ENCODE measurements around the gene VILL.
"Not testable (repeated sequence)": the region's sequence is repeated elsewhere in the genome, so short reads cannot be mapped to it uniquely, and the experiment has no call there.

Gene VILL

GRCh38 chr3:38017445-38018295 lies 27.1 kb downstream of the VILL start:
- no peak for DNase-seq (ENCODE audit: low read depth in 2 of 2)

GRCh38 chr3:38018296-38019266 lies 28.0 kb downstream of the VILL start:
- no peak for DNase-seq (ENCODE audit: low read depth in 2 of 2)

DNA sequence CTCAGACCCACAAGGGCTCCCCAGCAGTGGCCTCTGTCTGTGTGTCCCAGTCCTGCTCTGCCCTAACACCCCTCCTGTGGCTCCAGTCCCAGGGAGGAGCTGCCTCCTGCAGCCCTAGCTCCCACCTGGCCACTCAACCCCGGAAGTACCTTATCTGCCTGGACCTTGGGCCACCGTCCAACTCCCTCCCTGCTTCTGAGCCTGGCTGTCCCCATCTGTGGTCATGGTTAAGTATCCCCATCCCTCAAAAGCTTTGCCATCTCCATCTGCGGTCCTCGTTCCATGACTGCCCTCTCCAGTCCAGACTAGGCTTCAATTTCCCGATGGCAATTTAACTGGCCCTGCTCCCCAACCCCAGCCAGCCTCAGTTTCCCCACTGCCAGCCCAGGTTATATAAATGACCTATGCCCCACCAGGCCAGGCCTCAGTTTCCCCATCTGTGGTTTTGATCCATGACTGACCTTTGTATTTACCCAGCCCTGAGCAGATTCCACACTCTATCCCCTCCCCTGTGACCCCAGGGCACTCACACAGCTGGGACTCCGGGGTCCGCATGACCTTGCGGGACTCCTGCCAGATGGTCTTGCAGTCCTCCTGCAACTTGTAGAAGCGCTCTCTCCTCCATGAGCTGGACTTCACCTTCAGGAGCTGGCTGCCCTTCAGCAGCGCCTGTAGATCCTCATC lies 29.2 kb downstream of the VILL start:
- DNase-seq (ENCODE audit: low read depth in 2 of 2): no peak

DNA sequence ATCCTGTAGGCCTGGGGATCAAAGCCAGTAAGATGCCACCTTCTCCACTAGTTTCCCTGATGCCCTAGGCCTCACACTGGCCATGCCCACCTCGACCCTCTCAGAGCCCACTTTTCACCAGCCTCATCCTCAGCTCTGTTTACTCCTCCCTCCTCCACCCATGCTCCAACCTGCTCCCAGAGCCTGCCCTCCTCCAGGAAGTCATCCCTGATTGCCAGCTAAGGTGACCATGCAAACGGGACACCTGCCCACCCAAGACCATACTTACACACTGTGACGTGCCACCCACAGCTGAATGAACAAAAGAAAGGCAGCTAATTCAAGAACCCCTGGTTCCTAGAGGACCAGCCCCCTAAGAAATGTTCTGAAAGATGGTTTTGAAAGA lies 29.7 kb downstream of the VILL start:
- DNase-seq (ENCODE audit: low read depth in 2 of 2): no peak

DNA sequence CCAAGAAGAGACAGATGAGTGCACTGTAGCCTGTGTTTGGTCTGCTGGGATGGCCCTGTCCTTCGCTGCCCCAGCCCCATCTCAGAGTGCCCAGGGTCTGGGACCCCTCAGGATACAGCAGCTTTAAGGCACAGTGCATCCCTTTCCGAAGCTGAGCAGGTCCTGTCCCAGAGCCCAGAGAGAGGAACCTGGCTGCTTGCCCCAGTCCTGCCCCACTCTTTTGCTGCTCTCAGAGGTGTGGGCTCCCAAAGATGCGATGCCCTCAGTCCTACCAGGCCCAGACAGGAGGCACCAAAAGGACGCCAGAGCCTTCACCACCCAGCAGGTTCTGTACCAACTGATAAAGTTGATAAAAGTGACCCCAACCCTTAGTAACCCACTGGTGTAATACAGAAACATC lies 30.6 kb downstream of the VILL start:
- no peak for DNase-seq (ENCODE audit: low read depth in 2 of 2)

DNA sequence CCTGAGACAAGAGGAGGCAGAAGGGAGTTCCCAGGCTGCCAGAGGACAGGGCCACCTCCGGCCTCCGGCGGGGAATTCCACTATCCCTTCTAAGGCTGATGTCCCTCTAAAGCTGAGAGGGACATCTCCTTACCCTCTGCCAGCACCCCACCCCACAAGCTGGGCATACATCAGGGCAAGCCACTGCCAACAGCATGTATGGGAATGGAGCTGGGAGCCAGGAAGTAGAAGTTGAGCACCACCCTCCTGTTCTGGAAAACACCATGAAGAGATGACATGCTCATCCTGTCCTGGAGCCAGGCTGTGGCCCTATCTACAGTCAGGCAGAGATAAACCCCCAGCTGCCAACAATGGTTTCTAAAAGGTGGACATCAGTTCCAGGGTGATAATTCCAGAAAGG lies 31.7 kb downstream of the VILL start:
- no peak for DNase-seq (ENCODE audit: low read depth in 2 of 2)

DNA sequence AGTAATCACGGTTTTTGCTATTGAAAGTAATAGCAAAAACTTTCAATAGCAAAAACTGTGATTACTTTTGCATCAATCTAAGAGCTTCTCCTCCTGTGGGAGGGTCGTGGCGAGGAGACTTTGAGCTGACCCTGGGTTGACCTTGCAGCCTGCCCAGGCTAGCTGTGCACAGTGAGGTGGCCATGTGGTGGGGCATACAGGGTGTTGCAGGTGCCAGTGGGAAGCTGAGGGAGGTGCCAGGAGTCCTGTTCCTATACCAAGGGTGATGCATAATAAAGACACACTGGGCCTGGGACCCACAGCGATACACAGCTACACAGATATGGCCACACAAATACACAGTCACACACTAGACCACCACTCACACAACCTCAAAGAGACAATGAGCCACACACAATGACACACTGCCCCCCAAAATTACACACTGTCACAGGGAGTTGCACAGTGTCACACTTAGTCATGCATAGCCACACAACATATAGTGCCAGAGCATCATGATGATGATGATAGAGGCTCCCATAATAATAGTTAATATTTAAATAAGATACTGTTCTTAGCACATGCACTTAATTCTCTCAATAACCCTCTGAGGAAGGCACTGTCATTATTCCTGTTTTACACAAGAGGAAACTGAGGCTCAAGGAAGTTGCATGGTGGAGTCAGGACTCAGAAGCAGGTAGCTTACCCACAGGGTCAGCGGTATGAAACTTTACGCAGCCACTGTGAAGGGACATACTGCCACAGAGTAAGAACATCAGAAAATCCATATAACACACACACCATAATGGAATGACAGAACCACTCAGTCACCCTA lies 32.5 kb downstream of the VILL start:
- DNase-seq (ENCODE audit: low read depth in 2 of 2): no peak

DNA sequence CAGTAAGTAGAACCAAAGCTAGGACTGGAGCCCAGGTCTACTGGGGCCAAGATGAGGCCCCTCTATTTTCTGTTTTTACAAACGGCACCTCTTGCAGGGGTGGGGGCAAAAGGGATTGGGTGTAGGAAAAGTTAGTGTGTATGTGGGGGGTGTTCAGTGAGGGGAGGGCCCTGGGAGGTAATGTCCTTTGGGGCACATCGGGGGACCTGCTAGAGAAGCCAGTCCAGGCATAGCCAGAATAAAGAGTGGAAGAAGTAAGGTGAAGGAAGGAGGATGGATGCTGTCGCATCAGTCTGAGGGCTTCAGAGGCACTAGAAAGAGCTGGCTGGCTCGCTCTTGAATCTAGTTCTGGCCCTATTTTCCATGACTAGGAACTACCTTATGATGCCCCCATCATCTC lies 36.3 kb downstream of the VILL start:
- no peak for DNase-seq (ENCODE audit: low read depth in 2 of 2)

GRCh38 chr3:38027466-38028465 lies 37.2 kb downstream of the VILL start:
- DNase-seq (ENCODE audit: low read depth in 2 of 2): no peak

GRCh38 chr3:38028621-38029361 lies 38.2 kb downstream of the VILL start:
- DNase-seq (ENCODE audit: low read depth in 2 of 2): no peak

- peak in 1 of 2 donors; percentile 12 for DNase-seq (ENCODE audit: low read depth in 2 of 2)
Observed at GRCh38 chr3:38029400-38030125, 39.0 kb downstream of the VILL start, which contains the start of gene PLCD1. TSS of gene PLCD1 (minus strand) at chr3:38029642. CDS start at chr3:38029539, 103 bp downstream.

DNA sequence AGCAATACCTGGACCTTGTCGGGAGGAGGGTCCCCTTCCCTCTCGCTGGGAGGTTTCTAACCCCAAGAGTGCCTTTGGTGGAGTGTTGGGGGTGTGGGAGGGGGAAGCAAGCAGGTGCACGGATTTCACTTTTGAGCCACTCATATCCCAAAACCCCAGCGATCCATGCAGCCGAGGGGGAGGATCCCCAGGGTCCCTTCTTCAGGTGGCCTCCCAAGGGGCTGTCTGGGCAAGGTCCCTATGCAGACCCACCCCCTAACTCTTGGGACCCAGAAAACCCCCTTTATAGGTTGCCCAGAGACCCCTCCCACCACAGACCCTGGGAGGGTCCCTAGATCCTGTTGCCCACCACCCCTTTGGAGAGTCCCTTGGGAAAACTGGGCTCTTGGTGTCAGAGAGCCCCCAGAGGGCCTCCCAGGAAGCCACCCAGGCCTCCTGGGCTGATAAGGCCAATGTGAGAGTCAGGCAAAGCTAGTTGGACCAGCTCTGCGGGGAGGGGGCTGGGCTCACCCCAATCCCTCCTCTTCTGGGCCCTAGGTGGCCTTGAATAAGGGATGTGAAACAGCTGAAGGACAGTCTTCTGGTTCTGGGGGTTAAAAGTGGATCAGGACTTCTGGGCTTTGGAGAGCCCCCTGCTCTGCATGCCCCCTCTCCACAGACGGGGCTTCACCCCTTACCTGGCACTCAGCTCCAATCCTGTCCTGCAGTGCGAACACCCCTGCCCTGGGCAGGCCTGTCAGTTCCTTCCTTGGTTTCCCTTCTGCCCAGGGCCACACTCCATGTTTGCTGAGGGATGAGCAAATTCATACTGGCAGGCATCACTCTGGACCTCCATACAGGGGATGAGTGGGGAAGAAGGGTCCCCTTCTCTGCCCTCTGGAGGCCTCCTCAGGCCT lies 39.8 kb downstream of the VILL start:
- DNase-seq (ENCODE audit: low read depth in 2 of 2): no peak

DNA sequence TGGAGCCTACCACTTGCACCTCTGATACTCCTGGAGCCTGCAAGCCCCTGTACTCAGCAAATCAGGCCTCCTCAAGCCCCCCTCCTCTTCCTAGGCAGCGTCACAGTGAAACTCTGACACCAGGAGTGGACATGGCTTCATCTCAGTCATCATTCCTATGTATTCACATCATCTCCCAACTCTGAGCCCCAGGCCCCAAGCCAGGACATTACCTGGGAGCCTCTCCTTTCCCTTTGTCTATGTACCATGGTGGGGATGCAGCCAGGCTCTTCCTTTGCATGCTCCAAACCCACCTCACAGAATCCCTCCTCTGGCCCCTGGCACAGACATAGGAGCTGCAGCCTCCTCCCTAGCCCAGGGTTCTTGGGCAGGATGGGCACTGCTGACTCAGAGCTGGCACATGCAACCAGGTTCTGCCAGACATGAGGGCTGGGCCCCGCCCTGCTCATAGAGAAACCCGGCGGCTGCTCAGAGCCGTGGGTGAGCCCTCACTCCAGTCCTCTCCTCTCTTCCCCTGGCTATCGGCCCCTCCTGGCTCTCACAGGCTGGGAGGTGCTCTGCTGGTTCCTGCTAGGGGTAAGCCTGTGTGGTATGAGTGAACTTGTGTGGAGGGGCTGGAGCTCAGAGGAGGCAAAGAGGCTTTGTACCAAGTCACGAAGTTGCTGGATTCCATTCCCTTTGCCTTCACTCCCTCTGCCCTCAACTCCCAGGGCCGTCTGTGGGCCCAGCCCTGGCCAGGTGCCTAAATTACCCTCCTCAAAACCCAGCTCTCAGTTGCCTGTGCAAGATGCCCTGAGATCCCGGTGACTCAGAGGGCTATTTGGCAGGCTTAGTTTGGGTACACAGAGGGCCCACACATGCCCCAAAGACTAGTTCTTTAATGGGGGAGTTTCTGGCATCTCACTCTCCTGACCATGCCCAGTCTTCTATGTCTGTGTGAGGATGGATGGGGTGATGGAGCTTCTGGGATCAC lies 40.7 kb downstream of the VILL start:
- peak in 1 of 2 donors; percentile 32 for DNase-seq (ENCODE audit: low read depth in 2 of 2)

DNA sequence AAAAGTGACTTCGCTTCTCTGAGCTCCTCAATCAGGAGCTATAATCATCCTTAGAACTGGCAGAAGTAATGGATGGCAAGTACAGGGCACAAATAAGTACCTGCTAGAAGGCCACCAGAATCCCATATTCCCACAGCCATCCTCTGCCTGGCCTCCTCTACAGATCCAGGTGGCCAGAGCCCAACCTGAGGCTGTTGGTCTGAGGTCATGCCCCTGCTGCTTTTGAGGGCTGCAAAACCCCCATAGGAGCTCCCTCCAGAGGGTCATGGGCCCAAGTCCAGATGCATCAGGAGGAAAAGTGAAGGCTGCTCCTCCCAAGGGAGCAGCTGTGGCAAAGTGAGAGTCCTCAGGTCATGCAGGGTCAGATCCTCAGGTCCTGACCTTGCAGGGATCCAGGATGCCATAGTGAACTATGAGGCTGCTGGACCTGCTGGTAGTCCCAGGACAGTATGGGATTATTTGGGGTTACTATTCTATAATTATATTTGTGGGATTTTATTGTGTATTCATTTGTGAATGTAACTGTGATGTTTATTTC lies 41.8 kb downstream of the VILL start:
- DNase-seq (ENCODE audit: low read depth in 2 of 2): no peak

GRCh38 chr3:38033586-38033985 lies 43.0 kb downstream of the VILL start:
- not testable (repeated sequence) for DNase-seq (ENCODE audit: low read depth in 2 of 2)

DNA sequence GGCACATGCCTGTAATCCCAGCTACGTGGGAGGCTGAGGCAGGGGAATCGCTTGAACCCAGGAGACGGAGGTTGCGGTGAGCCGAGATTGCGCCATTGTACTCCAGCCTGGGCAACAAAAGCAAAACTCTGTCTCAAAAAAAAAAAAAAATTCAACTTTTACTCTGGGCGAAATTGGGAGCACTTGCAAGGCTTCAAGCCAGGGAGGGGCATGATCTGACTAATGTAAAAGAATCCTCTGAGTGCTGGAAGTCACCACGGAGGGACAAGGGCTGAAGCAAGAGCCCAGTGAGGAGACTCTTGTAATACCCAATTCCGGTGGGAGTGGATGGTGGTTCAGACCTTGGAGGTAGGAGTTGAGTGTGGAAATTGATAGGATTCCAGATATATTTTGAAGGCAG lies 43.7 kb downstream of the VILL start:
- not testable (repeated sequence) for DNase-seq (ENCODE audit: low read depth in 2 of 2)
